Fibroblast of mammary gland (primary cell): ENCODE measurements around the gene GSKIP.
A peak's percentile ranks its signal among the peaks of the same experiment; 100 is the strongest.

Experiments
- DNase-seq: peaks from one replicate; pipeline ENCODE4 v3.0.0-alpha.2; 2010; ENCODE audit warnings: low read depth
- H3K4me3 ChIP-seq: 2 replicates; pipeline ENCODE4 v1.5.1; 2011; ENCODE audit warnings: low read depth, mild to moderate bottlenecking, low read length, moderate library complexity; ENCODE audit not compliant: control insufficient read depth
- TF ChIP-seq, protein P1 (sequence below): conservative IDR thresholded peaks from 2 replicates; pipeline ENCODE4 v1.5.1; 2011; ENCODE audit warnings: low read depth, low read length, inconsistent platforms; ENCODE audit not compliant: control insufficient read depth, insufficient read depth

Gene GSKIP

DNA sequence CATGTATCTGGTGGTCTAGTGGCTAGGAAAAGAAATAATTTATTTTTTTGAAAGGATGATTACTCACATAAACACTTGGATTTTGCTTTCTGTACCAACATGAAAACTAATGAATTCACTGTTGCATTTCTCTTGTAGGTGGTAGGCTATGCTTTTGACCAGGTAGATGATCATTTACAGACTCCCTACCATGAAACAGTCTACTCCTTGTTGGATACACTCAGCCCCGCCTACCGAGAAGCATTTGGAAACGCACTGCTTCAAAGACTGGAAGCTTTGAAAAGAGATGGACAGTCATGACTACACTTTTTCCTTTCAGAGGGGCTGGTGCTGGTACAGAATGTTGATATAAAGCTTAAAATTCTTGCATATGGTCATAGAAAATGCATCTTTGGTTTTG lies 22.1 kb downstream of the GSKIP start:
- DNase-seq, result no peak
- TF ChIP-seq, protein P1, sequence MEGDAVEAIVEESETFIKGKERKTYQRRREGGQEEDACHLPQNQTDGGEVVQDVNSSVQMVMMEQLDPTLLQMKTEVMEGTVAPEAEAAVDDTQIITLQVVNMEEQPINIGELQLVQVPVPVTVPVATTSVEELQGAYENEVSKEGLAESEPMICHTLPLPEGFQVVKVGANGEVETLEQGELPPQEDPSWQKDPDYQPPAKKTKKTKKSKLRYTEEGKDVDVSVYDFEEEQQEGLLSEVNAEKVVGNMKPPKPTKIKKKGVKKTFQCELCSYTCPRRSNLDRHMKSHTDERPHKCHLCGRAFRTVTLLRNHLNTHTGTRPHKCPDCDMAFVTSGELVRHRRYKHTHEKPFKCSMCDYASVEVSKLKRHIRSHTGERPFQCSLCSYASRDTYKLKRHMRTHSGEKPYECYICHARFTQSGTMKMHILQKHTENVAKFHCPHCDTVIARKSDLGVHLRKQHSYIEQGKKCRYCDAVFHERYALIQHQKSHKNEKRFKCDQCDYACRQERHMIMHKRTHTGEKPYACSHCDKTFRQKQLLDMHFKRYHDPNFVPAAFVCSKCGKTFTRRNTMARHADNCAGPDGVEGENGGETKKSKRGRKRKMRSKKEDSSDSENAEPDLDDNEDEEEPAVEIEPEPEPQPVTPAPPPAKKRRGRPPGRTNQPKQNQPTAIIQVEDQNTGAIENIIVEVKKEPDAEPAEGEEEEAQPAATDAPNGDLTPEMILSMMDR, result no peak
- H3K4me3 ChIP-seq, result no peak overlapping the region

- peak overlapping the region; percentile 59 for H3K4me3 ChIP-seq
- DNase-seq, result no peak
- TF ChIP-seq, protein P1, result no peak
Measured at GRCh38 chr14:96390965-96391292, 27.6 kb downstream of the GSKIP start.

DNA sequence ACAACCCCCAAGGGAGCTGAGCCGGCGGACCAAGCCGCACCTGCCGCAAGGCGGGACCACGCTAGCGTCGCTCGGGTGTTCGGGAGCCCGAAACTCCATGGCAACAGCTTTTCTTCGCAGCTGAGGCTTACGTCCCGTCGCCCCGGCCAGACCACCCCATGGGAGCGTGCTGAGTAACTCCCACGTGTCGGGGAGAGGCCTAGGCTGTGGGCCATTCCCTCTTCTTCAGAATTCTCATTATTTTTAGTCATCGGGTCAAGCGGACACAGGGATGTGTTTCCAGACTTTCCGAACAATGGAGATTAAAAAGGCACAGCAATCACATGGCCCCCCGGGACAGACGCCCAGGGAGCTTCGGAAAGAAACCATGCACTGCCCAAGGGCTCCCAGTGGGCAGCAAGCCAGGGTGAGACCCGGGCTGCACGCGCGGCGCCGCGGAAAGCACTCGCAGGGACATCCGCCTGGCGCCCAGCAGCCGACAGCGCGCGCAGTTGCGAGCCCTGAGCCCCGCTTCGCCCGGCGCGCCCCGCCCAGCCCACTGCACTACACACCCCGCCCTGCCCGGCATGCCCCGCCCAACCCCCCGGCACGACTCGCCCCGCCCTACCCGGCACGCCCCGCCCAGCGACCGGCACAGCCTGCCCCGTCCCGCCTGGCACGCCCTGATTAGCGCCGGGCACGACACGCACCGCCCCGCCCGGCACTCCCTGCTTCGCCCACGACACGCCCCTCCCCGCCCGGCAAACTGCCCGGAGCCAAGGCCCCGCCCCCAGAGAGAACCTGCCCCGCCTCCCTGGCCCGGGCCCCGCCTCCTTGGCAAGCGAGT lies 28.2 kb downstream of the GSKIP start:
- peak; percentile 91 for DNase-seq
- TF ChIP-seq, protein P1, result no peak
- peak overlapping the region; percentile 69 for H3K4me3 ChIP-seq

DNA sequence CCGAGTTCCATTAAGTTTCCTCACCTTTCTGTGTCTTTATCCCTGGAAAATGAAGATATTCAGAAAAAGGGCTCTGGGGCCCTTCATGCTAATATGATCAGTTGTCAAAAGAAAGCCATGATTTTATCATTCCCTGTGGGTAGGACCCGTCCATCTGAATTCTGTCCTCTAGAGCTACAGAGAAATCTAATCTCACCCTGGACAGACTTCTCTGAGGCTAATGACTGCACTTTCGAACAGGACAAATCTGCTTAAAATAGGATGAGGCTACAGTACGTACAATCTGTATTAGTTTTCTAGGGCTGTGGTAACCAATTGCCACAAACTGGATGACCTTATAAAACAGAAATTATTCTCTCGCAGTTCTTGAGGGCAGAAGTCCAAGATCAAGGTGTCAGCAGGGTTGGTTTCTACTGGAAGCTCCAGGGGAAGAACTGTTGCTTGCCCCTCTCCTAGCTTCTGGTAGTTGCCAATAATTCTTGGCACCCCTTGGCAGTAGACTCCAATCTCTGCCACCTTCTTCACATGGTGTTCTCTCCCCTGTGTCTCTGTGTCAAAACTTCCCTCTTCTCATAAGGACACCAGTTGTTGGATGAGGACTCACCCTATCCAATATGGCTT lies 29.9 kb downstream of the GSKIP start:
- no peak for DNase-seq
- no peak overlapping the region for H3K4me3 ChIP-seq
- TF ChIP-seq, protein P1, result no peak

DNA sequence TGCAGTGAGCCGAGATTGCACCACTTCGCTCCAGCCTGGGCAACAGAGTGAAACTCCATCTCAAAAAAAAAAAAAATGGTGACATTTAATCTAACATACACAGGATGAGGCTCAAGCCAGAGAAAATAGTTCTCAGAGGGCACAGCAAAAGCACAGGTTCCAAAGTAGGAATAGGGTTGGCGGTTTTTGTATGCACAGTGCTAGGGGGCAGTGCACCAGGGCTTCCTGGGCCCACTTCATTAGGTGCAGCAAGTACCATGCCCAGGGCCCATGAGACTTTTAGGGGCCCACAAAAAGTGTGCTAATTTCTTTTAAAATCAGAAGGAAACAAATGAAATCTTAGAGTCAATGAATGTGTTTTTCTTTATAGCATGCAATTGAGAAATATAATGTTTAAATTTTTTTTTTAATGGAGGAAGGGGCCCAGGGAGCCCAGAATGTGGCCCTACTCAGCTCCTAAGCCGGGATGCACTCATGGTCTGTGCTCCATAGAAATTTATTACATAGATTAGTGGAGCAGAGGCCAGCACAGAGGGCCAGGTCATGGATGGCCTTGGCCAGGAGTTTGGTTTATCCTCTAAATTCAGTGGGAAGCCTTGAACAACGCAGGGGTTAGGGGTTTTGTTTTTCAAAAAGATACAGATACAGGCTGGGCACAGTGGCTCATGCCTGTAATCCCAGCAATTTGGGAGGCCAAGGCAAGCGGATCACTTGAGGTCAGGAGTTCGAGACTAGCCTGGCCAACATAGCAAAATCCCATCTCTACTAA lies 30.9 kb downstream of the GSKIP start:
- no peak for DNase-seq
- H3K4me3 ChIP-seq, result no peak overlapping the region
- TF ChIP-seq, protein P1, result no peak

DNA sequence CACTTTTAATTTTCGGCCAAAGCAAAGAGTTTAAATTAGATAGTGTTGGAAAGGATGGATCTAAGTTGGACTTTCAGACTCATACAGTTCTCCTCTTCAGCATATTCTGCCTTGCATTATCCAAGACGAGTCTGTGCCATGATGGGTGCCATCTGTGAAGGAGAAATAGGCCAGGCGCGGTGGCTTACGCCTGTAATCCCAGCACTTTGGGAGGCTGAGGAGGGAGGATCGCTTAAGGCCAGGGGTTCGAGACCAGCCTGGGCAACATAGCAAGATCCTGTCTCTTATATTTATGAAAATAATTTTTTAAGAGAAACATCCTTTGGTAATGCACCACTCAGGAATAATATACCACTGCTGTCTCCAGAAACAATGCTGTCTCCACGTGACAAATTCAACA lies 35.1 kb downstream of the GSKIP start:
- no peak for DNase-seq
- TF ChIP-seq, protein P1, result no peak
- H3K4me3 ChIP-seq, result no peak overlapping the region
